ENCODE results near the gene C1RL.
"Not testable (repeated sequence)": the region's sequence is repeated elsewhere in the genome, so short reads cannot be mapped to it uniquely, and the experiment has no call there.

The C1RL gene

DNA sequence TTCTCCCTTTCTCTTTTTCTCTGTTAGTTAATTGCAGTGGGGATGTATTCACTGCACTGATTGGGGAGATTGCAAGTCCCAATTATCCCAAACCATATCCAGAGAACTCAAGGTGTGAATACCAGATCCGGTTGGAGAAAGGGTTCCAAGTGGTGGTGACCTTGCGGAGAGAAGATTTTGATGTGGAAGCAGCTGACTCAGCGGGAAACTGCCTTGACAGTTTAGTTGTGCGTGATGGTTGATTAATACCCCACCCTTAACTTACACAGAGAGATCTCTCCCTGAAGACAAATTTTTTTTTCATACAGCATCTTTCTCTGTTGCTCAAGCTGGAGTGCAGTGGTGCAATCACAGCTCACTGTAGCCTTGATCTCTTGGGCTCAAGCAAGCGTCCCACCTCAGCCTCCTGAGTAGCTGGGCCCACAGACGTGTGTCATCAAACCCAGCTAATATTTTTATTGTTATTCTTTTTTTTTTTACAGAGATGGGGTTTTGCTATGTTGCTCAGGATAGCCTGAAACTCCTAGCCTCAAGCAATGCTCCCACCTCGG, 43.9 kb downstream of the C1RL start:
- no peak for DNase-seq

DNA sequence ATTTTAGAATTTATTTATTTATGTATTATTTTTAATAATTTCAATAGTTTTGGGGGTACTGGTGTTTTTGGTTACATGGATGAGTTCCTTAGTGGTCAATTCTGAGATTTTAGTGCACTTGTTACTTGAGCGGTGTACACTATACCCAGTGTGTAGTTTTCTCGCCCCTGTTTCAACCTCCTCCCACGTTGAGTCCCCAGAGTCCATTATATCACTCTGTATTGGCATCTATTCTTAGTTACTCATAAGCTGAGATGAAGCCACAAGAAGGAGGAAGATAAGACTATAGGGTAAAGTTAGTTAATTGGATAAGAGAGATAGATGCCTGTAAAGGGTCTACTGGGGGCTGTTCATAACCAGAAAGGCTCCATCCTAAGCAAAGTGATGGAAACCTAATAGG, 44.5 kb downstream of the C1RL start:
- DNase-seq, result no peak

DNA sequence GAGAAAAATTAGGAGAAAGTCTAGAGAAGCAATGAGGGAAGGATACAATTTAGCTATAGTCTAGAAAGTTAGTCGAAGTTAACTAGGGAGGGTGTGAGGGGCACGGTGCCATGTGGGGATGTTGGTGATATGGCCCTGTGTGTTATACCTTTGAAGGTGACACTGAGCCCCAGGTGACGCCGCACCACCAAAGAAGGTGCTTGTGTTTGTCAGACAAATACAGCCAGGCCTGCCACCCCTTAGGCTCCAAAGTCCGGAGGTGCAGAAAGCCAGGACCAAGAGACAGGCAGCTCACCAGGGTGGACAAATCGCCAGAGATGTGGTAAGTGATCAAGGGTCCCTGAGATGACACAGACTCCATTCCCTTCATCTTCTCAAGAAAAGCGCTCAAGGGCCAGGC, 47.4 kb downstream of the C1RL start:
- no peak for DNase-seq

DNA sequence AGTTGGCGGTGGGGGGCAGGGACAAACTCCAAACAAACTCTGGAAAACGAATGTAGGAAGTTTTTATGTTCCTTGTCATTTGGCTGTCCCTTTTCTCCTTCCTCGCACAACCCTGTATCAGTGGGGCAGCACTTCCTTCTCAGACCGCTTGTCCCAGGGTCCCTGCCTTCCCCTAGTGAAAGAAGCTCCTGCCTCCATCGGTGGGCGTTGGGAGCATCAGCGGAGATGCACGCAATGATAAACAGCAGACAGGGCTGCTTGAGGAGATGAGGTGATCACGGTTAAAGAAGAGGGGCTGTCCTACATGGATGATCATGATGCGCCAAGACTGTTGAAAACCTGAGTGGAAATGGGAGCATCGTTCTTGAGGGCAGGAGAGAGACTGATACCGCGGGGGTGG, 47.9 kb downstream of the C1RL start:
- DNase-seq, result no peak

DNA sequence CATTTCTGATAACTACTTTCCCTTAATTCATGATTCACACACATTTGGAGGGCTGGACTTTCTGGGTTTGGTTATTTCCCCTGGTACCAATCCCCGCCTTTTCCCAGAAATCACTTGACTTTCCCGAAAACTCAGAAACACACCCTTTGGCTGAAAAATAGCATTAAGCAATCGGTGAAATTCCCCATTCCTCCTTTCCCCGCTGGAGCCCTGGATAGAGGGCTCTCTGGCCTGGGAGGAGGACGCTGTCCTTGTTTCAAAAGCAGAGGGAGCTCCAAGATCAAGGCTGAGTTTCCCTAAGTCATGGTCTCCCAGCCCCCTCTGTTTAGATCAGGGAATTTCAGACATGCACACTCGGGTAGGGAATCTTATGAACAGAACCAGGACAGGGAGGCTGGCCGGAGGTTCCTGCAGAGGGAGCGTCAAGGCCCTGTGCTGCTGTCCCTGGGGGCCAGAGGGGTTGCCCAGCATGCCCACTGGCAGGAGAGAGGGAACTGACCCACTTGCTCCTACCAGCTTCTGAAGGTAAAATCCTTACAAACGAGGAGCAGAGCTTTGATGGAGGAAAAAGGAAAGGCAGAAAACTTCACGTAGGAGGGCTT, 48.6 kb downstream of the C1RL start, which contains the start of gene C1S:
C1S (plus strand) TSS at position 366 of the 602 bp plus-strand sequence. CDS start 1,195 bp downstream, outside the sequence.
- DNase-seq, result peak in 15 of 56 donors; percentile 2 to 35 (median 9)

DNA sequence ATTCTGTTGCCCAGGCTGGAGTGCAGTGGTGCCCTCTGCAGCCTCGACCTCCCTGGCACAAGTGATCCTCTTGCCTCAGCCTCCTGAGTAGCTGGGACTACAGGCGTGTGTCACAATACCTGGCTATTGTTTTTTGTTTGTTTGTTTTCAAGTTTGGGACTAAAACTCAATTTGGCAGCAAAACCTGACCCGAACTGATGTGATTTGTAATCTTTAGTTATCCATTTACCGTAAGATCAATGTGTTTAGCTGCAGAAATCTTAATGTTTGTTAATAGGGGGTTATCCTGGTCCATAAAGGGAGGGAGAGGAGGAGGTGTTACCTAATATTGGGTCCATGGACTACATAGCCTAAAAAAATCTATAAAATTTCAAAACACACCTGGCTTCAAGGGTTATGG, 49.2 kb downstream of the C1RL start:
- no peak for DNase-seq

DNA sequence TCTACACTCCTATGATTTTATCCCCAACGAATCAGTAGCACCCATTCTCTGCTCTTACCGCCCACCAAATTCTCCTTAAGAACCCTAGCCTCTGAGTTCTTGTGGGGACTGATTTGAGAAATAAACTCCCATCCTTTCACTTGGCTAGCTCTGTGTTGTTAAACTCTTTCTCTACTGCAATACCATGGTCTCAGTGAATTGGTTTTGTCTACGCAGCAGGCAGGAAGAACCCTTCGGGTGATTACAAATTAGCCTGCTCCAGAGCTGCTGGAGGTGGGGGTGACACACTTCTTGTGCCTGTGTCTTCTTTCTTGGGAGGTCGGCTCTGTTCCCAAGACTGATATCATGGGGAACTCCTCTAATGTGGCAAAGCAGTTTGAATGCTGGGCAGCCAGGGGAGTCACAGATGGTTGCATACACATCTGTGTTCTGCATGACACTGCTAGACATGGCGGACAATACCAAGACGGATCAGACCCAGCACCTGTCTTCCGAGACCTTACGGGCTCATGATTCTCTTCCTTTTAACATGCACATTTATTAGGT, 50.1 kb downstream of the C1RL start:
- no peak for DNase-seq

DNA sequence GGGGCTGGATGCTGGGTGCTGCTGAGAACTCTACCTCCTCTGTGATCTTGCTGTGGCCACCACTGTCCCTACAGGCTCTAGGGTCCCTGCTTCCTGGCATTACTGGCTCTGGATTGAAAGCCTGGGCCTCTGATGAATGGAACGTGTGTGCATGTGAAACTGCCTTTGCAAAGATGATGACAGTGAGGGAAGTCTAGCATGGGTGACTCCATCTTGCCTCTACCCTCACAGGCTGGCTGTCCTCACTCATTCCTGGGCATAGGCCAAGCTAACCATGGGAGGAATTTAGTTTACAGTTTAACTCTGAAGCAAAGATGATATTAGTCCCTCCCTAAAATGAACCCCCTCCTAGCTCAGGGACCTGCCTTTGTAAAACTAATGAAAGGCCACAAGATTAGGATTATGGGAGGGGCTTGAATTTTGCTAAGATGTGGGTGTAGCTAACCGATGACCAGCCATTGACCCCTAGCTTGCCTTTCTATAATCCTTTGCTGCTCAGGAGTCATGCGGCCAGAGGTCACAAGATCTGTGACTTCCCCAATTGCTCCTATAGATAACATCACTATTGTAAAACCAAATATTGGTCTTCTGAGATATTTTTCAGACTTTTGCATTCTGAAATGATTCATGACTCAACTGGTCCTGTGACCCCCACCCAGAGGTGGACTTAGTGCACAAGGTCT, 50.7 kb downstream of the C1RL start:
- no peak for DNase-seq

DNA sequence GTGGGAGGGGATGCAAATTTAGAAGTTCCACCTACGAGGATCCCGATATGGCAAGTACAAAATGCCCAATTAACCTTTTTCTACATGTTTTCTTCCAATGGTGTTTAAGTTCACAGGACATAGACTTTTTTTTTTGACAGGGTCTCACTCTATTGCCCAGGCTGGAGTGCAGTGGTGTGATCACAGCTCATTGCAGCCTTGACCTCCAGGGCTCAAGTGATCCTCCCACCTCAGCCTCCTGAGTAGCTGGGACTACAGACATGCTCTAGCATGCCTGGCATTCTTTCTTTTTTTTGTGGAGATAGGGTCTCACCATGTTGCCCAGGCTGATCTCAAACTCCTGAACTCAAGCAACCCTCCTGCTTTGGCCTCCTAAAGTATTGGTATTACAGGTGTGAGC, 53.3 kb downstream of the C1RL start:
- DNase-seq, result not testable (repeated sequence)

DNA sequence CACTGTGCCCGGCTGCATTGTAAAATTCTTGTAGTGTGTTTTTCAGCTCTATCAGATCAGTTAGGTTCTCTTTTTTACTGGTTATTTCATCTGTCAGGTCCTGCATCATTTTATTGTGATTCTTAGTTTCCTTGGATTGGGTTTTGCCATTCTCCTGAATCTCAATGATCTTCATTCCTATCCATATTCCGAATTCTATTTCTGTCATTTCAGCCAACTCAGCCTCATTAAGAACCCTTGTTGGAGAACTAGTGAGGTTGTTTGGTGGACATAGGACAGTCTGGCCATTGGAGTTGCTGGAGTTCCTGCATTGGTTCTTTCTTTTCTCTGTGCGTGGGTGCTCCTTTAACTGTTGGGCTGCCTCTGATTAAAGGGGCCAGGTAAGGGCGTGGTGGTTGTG, 54.1 kb downstream of the C1RL start:
- DNase-seq, result no peak

DNA sequence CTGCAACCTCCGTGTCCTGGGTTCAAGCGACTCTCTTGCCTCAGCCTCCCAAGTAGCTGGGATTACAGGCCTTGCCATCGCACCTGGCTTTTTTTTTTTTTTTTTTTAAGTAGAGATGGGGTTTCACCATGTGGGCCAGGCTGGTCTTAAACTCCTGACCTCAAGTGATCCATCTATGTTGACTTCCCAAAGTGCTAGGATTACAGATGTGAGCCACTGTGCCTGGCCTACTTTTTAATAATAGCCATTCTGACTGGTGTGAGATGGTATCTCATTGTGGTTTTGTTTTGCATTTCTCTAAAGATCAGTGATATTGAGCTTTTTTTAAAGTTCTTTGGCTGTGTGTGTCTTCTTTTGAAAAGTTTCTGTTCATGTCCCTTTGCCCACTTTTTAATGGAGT, 59.0 kb downstream of the C1RL start:
- DNase-seq, result not testable (repeated sequence)

DNA sequence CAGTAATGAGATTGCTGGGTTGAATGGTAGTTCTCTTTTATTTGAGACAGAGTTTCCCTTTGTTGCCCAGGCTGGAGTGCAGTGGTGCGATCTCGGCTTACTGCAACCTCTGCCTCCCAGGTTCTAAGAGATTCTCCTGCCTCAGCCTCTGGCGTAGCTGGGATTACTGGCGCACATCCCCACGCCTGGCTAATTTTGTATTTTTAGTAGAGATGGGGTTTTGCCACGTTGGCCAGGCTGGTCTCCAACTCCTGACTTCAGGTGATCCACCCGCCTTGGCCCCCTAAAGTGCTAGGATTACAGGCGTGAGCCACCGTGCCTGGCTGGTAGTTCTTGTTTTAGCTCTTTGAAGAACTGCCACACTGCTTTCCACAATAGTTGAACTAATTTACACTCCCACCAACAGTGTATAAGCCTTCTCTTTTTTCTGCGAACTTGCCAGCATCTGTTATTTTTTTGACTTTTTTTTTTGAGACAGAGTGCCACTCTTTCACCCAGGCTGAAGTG, 59.5 kb downstream of the C1RL start:
- not testable (repeated sequence) for DNase-seq

DNA sequence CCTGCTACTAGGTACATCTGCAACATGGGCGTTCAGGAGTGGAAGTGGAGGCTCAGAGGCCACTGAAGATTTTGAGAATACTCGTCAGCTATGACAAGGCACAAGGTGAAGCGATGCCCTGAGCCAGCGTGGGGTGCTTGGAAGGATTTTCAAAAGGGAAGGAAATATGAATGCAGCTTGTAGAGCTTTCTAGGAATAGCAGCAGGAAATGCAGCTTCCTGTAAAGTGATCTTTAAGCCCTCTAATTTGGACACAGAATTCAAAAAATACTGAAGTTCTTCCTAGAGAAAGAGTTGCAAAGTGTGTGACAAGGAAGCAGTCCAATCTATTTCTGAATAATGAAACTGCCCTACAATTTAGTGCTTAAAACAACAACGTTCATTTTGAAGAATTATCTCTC, 61.7 kb downstream of the C1RL start:
- DNase-seq, result no peak

DNA sequence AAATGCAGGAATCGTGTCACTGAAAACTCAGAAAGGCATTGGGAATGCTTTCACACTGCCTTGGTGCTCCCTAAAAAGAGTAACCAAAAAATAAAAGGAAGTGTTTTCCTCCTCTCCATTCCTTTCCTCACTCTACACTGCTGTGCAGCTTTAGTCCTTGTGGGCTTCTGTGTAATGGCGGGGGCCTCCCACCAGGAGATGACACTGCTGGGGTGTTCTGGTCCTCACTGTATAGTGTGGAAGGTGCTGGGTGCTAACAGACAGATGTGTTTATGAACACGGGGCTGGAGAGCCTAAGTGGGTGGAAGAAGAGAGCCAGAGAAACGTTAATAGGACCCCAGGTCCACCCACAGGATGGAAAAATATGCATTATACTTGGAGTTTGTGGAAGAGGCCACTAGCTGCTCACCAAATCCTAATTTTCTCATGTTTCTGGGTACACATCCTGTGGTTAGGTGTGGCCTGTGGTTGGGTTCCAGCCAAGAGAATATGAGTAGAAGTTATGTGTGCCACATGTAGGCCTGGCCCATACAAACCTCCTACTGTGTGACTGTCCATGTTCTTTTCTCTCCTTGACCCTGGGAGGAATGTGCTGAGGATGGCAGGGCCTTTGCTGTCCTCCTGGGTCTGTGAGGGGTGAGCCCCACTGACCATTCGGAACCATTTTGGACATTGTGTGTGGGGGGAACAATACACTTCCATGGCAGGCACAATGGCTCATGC, 62.5 kb downstream of the C1RL start:
- DNase-seq, result no peak

DNA sequence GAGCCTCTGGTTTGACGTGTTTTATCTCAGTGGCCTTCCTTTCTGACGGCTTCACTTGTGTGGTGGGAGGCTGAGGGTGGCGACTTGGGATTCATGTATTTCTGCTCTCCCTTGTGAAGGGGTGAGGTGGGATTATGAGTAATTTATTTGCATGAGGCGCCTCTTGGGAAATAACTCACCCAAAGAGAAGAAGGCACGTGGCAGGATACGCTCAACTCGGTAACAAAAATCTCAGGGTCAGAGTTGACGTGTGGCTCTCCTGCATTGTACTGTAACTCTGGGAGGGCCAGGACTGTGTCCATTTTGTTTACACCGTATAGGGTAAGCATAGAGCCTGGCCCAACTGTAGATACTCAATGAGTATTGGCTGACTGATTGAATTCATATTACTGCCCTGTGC, 63.1 kb downstream of the C1RL start:
- no peak for DNase-seq
